Kidney (tissue), 14 donors: ENCODE data around the gene XYLT1. TPM values are rescaled to one million over a fixed set of nuclear protein-coding genes. Genes with fewer than 3 reads are reported as not detected.

Experiments used
- DNase-seq, 5 donors: peaks; one replicate each; pipeline ENCODE4 v3.0.0-alpha.2; 2013 to 2020
- FAIRE-seq: peaks from 2 replicates; lab custom pipeline; 2012; peaks lifted over from hg19 to GRCh38; lab: Jason Lieb, UNC
- H3K27ac ChIP-seq, 2 donors: one replicate each; pipeline ENCODE4 v1.7.0; 2013; ENCODE audit warnings: low read depth in 2 of 2, low read length in 2 of 2, inconsistent platforms in 1 of 2
- H3K27me3 ChIP-seq: one replicate; pipeline ENCODE4 v1.7.1; 2013; ENCODE audit warnings: low read length, inconsistent platforms; ENCODE audit not compliant: control insufficient read depth, insufficient read depth
- H3K36me3 ChIP-seq, 3 donors: one replicate each; pipeline versions ENCODE4 v1.7.0 to v1.7.1; 2013; ENCODE audit warnings: low read length in 3 of 3, control low read depth in 1 of 3, inconsistent platforms in 1 of 3; ENCODE audit not compliant: insufficient read depth in 3 of 3, control insufficient read depth in 2 of 3
- H3K4me1 ChIP-seq, 3 donors: one replicate each; pipeline versions ENCODE4 v1.7.0 to v1.7.1; 2013; ENCODE audit warnings: low read length in 3 of 3, inconsistent platforms in 1 of 3, low read depth in 1 of 3; ENCODE audit not compliant: control insufficient read depth in 2 of 3, insufficient read depth in 2 of 3
- H3K4me3 ChIP-seq, 3 donors: one replicate each; pipeline versions ENCODE4 v1.7.0 to v1.8.1; 2013; ENCODE audit warnings: low read length in 3 of 3, control low read depth in 1 of 3, inconsistent platforms in 1 of 3
- H3K9ac ChIP-seq, 3 donors: one replicate each; pipeline versions ENCODE4 v1.7.0 to v1.7.1; 2013; ENCODE audit warnings: low read length in 3 of 3, control low read depth in 1 of 3, inconsistent platforms in 1 of 3
- H3K9me3 ChIP-seq, 3 donors: one replicate each; pipeline versions ENCODE4 v1.7.0 to v1.7.1; 2013; ENCODE audit warnings: low read length in 3 of 3, control low read depth in 1 of 3, inconsistent platforms in 1 of 3; ENCODE audit not compliant: control insufficient read depth in 2 of 3, insufficient read depth in 1 of 3
- CTCF ChIP-seq: IDR thresholded peaks from 3 replicates; pipeline ENCODE4 v1.5.1; 2012; ENCODE audit warnings: mild to moderate bottlenecking, moderate library complexity, borderline replicate concordance; ENCODE audit not compliant: insufficient read depth; ENCODE audit errors: extremely low read depth
- intact Hi-C: fragments of 100-400 bp; cut with DNase I; formaldehyde crosslinking; loops from one replicate; pipeline ENCODE4 v1.11.1; 2022
- polyA plus RNA-seq: library from polyadenylated mRNA; stranded (reverse); fragments of 350-450 nt; fragmentation: Illumina TruSeq; extraction: RNeasy Lipid Tissue Mini Kit (QIAGEN cat#74804); gene quantifications from one replicate; pipeline ENCODE4 v1.2.3, GENCODE V29; 2014; ENCODE audit warnings: low read depth, low replicate concordance; ENCODE audit not compliant: insufficient read depth
- total RNA-seq: library from RNA; stranded (reverse); fragmentation: NEBNext Ultra II Directional; extraction: Animal tissue kit (Norgen Biotek cat#: 25700); gene quantifications from one replicate; pipeline ENCODE4 v1.2.1, GENCODE V29; 2021
- donor health status: control.
- donor health status: control.
- donor health status: control.
- donor health status: control.
- donor health status: control.
- donor health status: DM: yes; HTN: yes; CAD: no.
- donor health status: Normal renal cell carcinoma (clear cell type).

Gene XYLT1
- total and polyA plus RNA-seq, 2 donors from 2014 or later: 0.52 to 7.6 TPM

GRCh38 chr16:17392857-17393692, 77.7 kb downstream of the XYLT1 start:
- no peak overlapping the region for H3K9ac ChIP-seq
- H3K9me3 ChIP-seq: no peaks in the 10 kb centered on the region
- no peak overlapping the region for H3K4me3 ChIP-seq
- peaks cover 0 to 7% (median 5%) of the 10 kb centered on the region in 3 donors for H3K4me1 ChIP-seq
- intact Hi-C loops: no loop called here
- TF ChIP-seq CTCF: no peak
- FAIRE-seq (no peak), DNase-seq (no peak)
- H3K27me3 ChIP-seq: no peaks in the 10 kb centered on the region
- no peaks in the 10 kb centered on the region for H3K36me3 ChIP-seq
- no peak overlapping the region for H3K27ac ChIP-seq

DNA sequence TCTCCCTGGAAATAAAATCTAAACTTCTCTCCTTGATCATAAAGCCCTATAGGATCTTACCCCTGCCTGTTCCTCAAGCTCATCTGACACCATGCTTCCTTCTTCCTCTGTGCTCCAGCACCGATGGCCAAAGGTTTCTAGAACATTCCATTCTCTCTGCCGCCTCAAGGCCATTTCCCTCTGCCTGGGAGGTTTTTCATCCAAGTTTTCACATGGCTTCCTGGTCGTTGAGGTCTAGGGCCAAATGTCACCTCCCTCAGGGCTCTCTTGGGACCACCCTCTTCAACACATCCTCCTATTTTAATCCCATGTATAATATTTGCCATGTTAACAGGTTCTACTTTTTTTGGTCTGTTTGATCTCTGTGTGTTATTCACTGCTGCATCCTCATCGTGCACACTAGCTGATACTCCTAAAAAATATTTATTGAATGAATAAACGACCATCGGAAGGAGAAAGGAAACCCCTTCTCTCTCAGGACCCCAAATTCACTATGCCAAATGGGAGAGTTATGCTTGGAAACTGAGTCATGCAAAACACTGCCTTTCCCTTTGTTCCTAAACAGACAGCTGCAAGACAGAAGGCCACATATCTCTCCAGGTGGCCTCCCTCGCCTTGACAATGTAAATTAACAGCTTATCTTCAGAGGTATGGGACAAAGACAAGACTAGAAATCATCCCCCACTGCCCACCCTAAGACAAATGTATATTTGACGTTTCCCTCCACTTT, 78.5 kb downstream of the XYLT1 start:
- DNase-seq (no peak), FAIRE-seq (no peak)
- TF ChIP-seq CTCF: no peak
- H3K27ac ChIP-seq: no peak overlapping the region
- no peaks in the 10 kb centered on the region for H3K36me3 ChIP-seq
- no peak overlapping the region for H3K4me3 ChIP-seq
- intact Hi-C loops: no loop called here
- peaks cover 0 to 4% (median 4%) of the 10 kb centered on the region in 3 donors for H3K4me1 ChIP-seq
- no peak overlapping the region for H3K9ac ChIP-seq
- H3K9me3 ChIP-seq: no peaks in the 10 kb centered on the region
- H3K27me3 ChIP-seq: no peaks in the 10 kb centered on the region

DNA sequence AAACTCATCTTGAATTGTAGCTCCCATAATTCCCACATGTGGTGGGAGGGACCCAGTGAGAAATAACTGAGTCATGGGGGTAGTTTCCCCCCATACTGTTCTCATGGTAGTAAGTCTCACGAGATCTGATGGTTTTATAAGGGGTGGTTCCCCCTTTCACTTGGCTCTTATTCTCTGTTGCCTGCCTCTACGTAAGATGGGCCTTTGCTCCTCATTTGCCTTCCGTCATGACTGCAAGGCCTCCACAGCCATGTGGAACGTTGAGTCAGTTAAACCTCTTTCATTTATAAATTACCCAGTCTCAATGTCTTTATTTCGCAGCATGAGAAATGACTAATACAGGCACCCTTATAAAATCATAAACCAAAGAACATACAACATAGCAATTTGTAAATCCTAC, 79.0 kb downstream of the XYLT1 start:
- Histone ChIP-seq H3K9ac (no peak overlapping the region), H3K36me3 (no peaks in the 10 kb centered on the region), H3K27ac (no peak overlapping the region), H3K27me3 (no peaks in the 10 kb centered on the region), H3K4me1 (peaks cover 0 to 4% (median 0%) of the 10 kb centered on the region in 3 donors), H3K9me3 (no peaks in the 10 kb centered on the region), H3K4me3 (no peak overlapping the region)
- no peak for DNase-seq
- no peak for FAIRE-seq
- intact Hi-C loops: no loop called here
- TF ChIP-seq CTCF: no peak
